Stromal cell of bone marrow (primary cell): ENCODE measurements around the gene AQP11.

ENCODE experiments used
- DNase-seq: peaks from one replicate; pipeline ENCODE4 v3.0.0-alpha.2; 2012; ENCODE audit warnings: low read depth

The AQP11 gene

DNA sequence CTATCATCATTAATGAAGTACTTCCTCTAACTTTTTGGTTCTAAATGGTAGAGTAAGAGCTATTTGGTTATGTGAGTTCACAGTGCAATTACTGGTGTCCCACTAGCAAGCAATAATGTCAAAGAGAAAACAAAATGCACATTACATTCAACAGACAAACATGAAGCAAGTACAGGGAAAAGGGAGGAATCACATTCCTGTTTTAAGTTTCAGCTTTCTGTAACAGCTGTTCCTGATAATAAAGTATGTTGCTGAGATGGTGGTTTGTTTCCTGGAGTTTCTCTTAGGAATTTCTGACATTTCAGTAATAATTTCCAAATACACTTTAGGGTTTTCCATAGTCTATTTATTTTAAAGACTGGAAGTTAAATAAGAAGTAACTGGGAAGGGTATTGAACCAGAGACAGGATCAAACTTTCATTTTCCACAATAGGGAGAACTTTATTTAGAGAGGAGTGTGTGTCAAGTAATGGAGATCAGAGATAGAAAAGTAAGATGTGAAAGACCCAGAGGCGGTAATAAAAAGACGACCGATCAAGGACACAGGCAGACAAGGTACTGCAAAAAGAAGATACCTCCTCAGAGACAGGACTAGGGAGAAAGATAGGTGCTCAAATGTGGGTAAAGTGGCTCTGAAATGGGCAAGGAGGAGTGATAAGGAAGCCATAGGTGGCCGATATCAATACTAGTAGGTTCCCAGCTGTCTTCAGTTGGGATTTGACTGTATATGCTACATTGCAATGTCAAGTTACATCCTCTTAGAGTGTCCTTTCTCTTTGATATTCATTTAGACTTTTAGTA, 68.7 kb downstream of the AQP11 start:
- DNase-seq, result no peak
